Pancreas (tissue), 10 donors: ENCODE data around the gene SYNDIG1. TPM values are rescaled to one million over a fixed set of nuclear protein-coding genes. Genes with fewer than 3 reads are reported as not detected.

ENCODE experiments used
- ATAC-seq, 4 donors: fragments of 200-7000 bp; cut with Tn5 transposase; one replicate each; pipeline versions ENCODE4 v1.8.0 to v1.9.1; 2020; ENCODE audit warnings: mild to moderate bottlenecking in 4 of 4, moderate library complexity in 4 of 4
- DNase-seq, 6 donors: peaks; one replicate each; pipeline ENCODE4 v3.0.0-alpha.2; 2020
- FAIRE-seq: peaks from 2 replicates; lab custom pipeline; 2012; peaks lifted over from hg19 to GRCh38; lab: Jason Lieb, UNC
- H3K27ac ChIP-seq, 4 donors: fragments of 200-600 bp; sonication (generic); 1 replicate in 3 of 4; 2 replicates in 1 of 4; pipeline versions ENCODE4 v1.5.0 to v1.8.0; 2020
- H3K27me3 ChIP-seq, 4 donors: fragments of 200-600 bp; one replicate each; pipeline ENCODE4 v1.8.0; 2021
- H3K36me3 ChIP-seq, 3 donors: fragments of 200-600 bp; sonication (generic) in 1 of 3; one replicate each; pipeline versions ENCODE4 v1.5.0 to v1.8.0; 2020 to 2021
- H3K4me1 ChIP-seq, 3 donors: fragments of 200-600 bp; one replicate each; pipeline ENCODE4 v1.8.0; 2021
- H3K4me3 ChIP-seq, 4 donors: fragments of 200-600 bp; sonication (generic) in 2 of 4; one replicate each; pipeline versions ENCODE4 v1.5.0 to v1.8.0; 2020 to 2021
- H3K9me3 ChIP-seq, 4 donors: fragments of 200-600 bp; one replicate each; pipeline ENCODE4 v1.8.0; 2021
- CTCF ChIP-seq, 4 donors: fragments of 200-600 bp; sonication (generic) in 3 of 4; IDR thresholded peaks; one replicate each; pipeline versions ENCODE4 v1.5.0 to v1.8.0; 2021; ENCODE audit warnings: antibody characterized with exemption in 4 of 4
- WGBS, 2 donors: extraction: QIAGEN DNeasy Blood & Tissue Kit; methylation state at CpG; one replicate each; pipeline ENCODE4 v1.1.7; 2013; 5-methylcytosine and 5-hydroxymethylcytosine counted together
- intact Hi-C, 3 donors: fragments of 100-400 bp; cut with DNase I; formaldehyde crosslinking; loops; one replicate each; pipeline versions ENCODE4 v1.11.1 to v1.14.2; 2022
- polyA plus RNA-seq, 2 donors: library from polyadenylated mRNA; stranded (reverse); fragments of 200-250 nt; gene quantifications; one replicate each; pipeline ENCODE4 v1.2.3, GENCODE V29; 2013
- total RNA-seq, 6 donors: library from RNA; stranded (reverse); fragmentation: NEBNext Ultra II Directional in 4 of 6; extraction: Animal tissue kit (Norgen Biotek cat#: 25700) in 4 of 6; gene quantifications; one replicate each; pipeline versions ENCODE4 v1.2.1 to v1.2.4, GENCODE V29; 2021 to 2023
- donor health status: healthy with polysubstance abuse.
- donor health status: DM: no; HTN: no; CAD: no; lungs with moderate emphysema.
- donor health status: DM: no; HTN: no; CAD: no.
- donor health status: control.
- donor health status: control.
- donor health status: Bipolar disorder and iron deficiency.
- donor health status: DM: yes; HTN: yes; CAD: no.
- donor health status: DM: no; HTN: no; CAD: no.
- donor health status: DM: no; HTN: no; CAD: no.
- donor health status: DM: yes; HTN: yes; CAD: no.

SYNDIG1 gene
- total and polyA plus RNA-seq, 8 donors: 0.04 to 0.46 (median 0.23) TPM; not detected in 1

GRCh38 chr20:24604966-24605665 is 135.7 kb downstream of the SYNDIG1 start:
- H3K9me3 ChIP-seq: no peaks in the 10 kb centered on the region
- no peak overlapping the region for H3K27ac ChIP-seq
- no peak for ATAC-seq
- H3K4me3 ChIP-seq: no peak overlapping the region
- intact Hi-C loops: no loop called here
- H3K4me1 ChIP-seq: no peaks in the 10 kb centered on the region
- no peak for TF ChIP-seq CTCF (IDR thresholded peaks at IDR 0.05)
- H3K27me3 ChIP-seq: no peaks in the 10 kb centered on the region
- no peak for DNase-seq
- FAIRE-seq: no peak
- 53 to 55% methylated on average over 4 of the region's 4 CpGs for WGBS, 2 donors
- H3K36me3 ChIP-seq: no peaks in the 10 kb centered on the region

DNA sequence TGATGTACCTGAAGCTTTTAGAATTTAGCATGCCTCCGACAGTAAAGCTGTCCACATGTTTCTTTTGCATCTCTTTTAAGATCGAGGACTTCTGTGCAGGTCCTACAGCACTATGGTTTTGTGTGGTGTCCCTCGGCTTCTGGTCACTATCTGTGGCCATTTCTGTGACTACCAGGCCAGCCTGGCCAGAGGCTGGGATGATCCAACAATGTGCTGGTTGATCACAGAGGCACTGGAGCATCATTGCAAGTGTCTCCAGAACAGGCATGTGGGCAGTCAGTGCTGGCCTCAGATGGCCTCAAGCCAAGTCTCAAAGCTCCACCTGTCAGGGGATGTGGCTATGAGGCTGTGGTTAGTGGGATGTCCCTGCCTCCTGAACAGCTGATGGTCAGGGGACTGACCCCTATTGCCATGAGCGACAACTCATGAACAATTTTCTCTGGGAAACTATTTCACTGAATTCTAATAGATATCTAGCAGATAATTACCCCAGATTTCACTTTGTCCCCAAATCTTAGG is 136.6 kb downstream of the SYNDIG1 start:
- Histone ChIP-seq H3K4me1 (no peaks in the 10 kb centered on the region), H3K36me3 (no peaks in the 10 kb centered on the region), H3K27ac (no peak overlapping the region), H3K27me3 (no peaks in the 10 kb centered on the region), H3K4me3 (no peak overlapping the region), H3K9me3 (no peaks in the 10 kb centered on the region)
- FAIRE-seq: no peak
- DNase-seq: no peak
- no peak for TF ChIP-seq CTCF (IDR thresholded peaks at IDR 0.05)
- no peak for ATAC-seq
- intact Hi-C loops: no loop called here
- 61 to 76% methylated on average over 4 of the region's 4 CpGs for WGBS, 2 donors

- ATAC-seq (no peak), DNase-seq (no peak), FAIRE-seq (no peak)
- intact Hi-C loops: no loop called here
- Histone ChIP-seq H3K27me3 (no peaks in the 10 kb centered on the region), H3K36me3 (no peaks in the 10 kb centered on the region), H3K4me1 (no peaks in the 10 kb centered on the region), H3K4me3 (no peak overlapping the region), H3K27ac (no peak overlapping the region), H3K9me3 (no peaks in the 10 kb centered on the region)
- no peak for TF ChIP-seq CTCF (IDR thresholded peaks at IDR 0.05)
- 63 to 77% methylated on average over 12 of the region's 12 CpGs for WGBS, 2 donors
Measured at GRCh38 chr20:24607402-24607801, 138.0 kb downstream of the SYNDIG1 start.

DNA sequence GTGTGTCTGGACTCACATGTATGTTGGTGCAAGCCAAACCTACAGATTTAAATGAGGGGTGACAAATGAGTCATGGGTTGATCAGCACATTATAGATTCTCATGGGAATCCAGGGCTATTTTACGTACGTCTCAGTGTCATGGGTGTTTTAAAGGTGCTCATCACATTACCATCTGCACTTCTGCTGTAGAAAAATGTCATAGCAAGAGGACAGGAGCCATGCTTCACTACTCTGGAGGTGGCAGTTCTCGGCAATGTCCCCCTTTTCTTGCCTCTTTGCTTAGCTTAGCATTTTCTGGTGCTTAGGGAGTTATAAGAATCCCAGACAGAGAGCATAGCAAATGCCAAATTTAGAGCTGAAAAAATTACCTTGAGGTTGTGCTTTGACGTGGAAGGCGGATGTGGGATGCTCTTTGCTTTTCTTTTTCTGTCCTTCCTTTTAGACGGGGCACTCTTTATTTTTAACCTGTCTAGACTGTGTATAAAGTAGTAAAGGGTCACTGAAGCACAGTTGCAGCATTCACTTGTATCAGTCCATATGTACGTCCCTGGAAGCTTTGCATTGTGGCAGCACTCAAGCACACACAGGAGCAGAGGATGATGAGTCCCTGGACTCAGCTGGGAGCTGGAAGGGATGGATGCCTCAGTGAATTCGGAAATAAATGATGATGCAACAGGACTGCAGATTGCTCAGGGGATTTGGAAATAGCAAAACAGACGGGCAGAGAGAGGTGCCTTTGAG is 139.7 kb downstream of the SYNDIG1 start:
- no peaks in the 10 kb centered on the region for H3K4me1 ChIP-seq
- no peaks in the 10 kb centered on the region for H3K36me3 ChIP-seq
- WGBS, 2 donors: 55 to 62% methylated on average over 9 of the region's 9 CpGs
- no peaks in the 10 kb centered on the region for H3K9me3 ChIP-seq
- DNase-seq: no peak
- intact Hi-C loops: no loop called here
- FAIRE-seq: no peak
- H3K27me3 ChIP-seq: no peaks in the 10 kb centered on the region
- no peak overlapping the region for H3K4me3 ChIP-seq
- ATAC-seq: no peak
- no peak for TF ChIP-seq CTCF (IDR thresholded peaks at IDR 0.05)
- no peak overlapping the region for H3K27ac ChIP-seq

DNA sequence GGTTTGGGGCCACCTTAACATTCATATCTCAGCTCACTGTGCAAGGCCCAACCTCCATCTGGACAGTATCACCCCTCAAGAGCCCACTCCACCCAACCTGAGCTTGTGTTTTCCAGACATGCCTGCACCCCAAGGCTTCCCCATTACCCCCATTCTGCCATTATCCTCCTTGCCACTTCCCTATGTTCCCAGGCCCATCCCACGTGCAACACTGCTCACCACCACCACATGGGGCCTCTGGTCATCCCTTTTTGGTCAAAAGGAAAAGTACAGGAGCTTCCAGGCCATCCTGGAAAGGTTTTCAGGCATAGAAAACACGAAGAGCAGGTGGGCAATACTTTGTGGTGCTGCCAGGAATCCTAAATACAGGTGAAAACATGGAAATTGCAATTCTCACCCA is 140.3 kb downstream of the SYNDIG1 start:
- H3K4me1 ChIP-seq: no peaks in the 10 kb centered on the region
- no peak overlapping the region for H3K27ac ChIP-seq
- DNase-seq (no peak), ATAC-seq (no peak), FAIRE-seq (no peak)
- H3K36me3 ChIP-seq: no peaks in the 10 kb centered on the region
- intact Hi-C loops: no loop called here
- TF ChIP-seq CTCF (IDR thresholded peaks at IDR 0.05): no peak
- H3K4me3 ChIP-seq: no peak overlapping the region
- 35% methylated on average over 2 of the region's 2 CpGs for WGBS, 2 donors
- H3K27me3 ChIP-seq: no peaks in the 10 kb centered on the region
- no peaks in the 10 kb centered on the region for H3K9me3 ChIP-seq
